ENCODE results near the gene BTN3A1.

GRCh38 chr6:26438000-26438399 is 35.9 kb downstream of the BTN3A1 start:
- TF ChIP-seq CTCF (conservative IDR thresholded peaks at IDR 0.05 in 1 of 2, IDR thresholded peaks at IDR 0.05 in 1 of 2; ENCODE audit: extremely low read depth in 1 of 2, insufficient read depth in 1 of 2, low read depth in 1 of 2, low read length in 2 of 2), result no peak
- TF ChIP-seq EZH2 (IDR thresholded peaks at IDR 0.05; ENCODE audit: borderline replicate concordance, low read length), result no peak
